Stimulated activated CD8-positive, alpha-beta memory T cell treated with anti-CD3 and anti-CD28 coated beads, Interleukin-15, amount 100 ng/mL, for 48 hours (primary cell): ENCODE measurements around the gene TMPRSS13.
"Not testable (repeated sequence)": the region's sequence is repeated elsewhere in the genome, so short reads cannot be mapped to it uniquely, and the experiment has no call there.

ENCODE experiments used
- DNase-seq, 2 donors: peaks; one replicate each; pipeline ENCODE4 v3.0.0-alpha.2; 2020; ENCODE audit warnings: low read depth in 2 of 2

TMPRSS13 gene

GRCh38 chr11:117872975-117873827, 56.0 kb downstream of the TMPRSS13 start:
- no peak for DNase-seq

GRCh38 chr11:117872420-117872961, 56.7 kb downstream of the TMPRSS13 start:
- DNase-seq, result no peak

GRCh38 chr11:117871784-117872183, 57.4 kb downstream of the TMPRSS13 start:
- no peak for DNase-seq

- DNase-seq, result no peak
These were observed 58.0 kb downstream of the TMPRSS13 start for GRCh38 chr11:117871160-117871559.

- DNase-seq, result no peak
These were observed 58.9 kb downstream of the TMPRSS13 start for GRCh38 chr11:117870103-117870952.

GRCh38 chr11:117869604-117870003, 59.6 kb downstream of the TMPRSS13 start:
- DNase-seq, result no peak

- DNase-seq, result no peak
These were observed 60.2 kb downstream of the TMPRSS13 start for GRCh38 chr11:117868815-117869561.

- DNase-seq, result no peak
These were observed 61.1 kb downstream of the TMPRSS13 start for GRCh38 chr11:117868088-117868487.

GRCh38 chr11:117866526-117866925, 62.7 kb downstream of the TMPRSS13 start:
- DNase-seq, result no peak

GRCh38 chr11:117865546-117865945, 63.7 kb downstream of the TMPRSS13 start:
- DNase-seq, result not testable (repeated sequence)

- DNase-seq, result no peak
These were observed 65.8 kb downstream of the TMPRSS13 start for GRCh38 chr11:117863383-117863782.

GRCh38 chr11:117862753-117863152, 66.4 kb downstream of the TMPRSS13 start:
- DNase-seq, result no peak

- DNase-seq, result no peak
These were observed 67.0 kb downstream of the TMPRSS13 start for GRCh38 chr11:117862019-117862725.

- DNase-seq, result no peak
These were observed 67.8 kb downstream of the TMPRSS13 start for GRCh38 chr11:117861151-117862018.

GRCh38 chr11:117860139-117860538, 69.1 kb downstream of the TMPRSS13 start:
- no peak for DNase-seq

GRCh38 chr11:117859488-117860112, 69.6 kb downstream of the TMPRSS13 start:
- DNase-seq, result no peak

- DNase-seq, result no peak
These were observed 70.1 kb downstream of the TMPRSS13 start for GRCh38 chr11:117859061-117859460.

GRCh38 chr11:117857734-117858414, 71.3 kb downstream of the TMPRSS13 start:
- no peak for DNase-seq
